GM12878 (cell line): ENCODE data around the gene ZCRB1. TPM values are rescaled to one million over a fixed set of nuclear protein-coding genes. Genes with fewer than 3 reads are reported as not detected.

ENCODE experiments used
- ASH2L ChIP-seq: fragments of 300-600, 200-600 bp; sonication (generic); IDR thresholded peaks from 2 replicates; pipeline ENCODE4 v1.6.1; 2017; ENCODE audit warnings: low read depth, mild to moderate bottlenecking, borderline replicate concordance
- ATF7 ChIP-seq: fragments of 450-650 bp; IDR thresholded peaks from 2 replicates; pipeline ENCODE4 v1.6.1; 2016; ENCODE audit warnings: low read depth, mild to moderate bottlenecking
- BCL11A ChIP-seq: IDR thresholded peaks from 2 replicates; pipeline ENCODE4 v1.6.1; 2011; ENCODE audit warnings: low read depth, low read length
- BMI1 ChIP-seq: fragments of 450-650 bp; IDR thresholded peaks from 2 replicates; pipeline ENCODE4 v1.6.1; 2016; ENCODE audit warnings: mild to moderate bottlenecking, moderate library complexity, borderline replicate concordance
- CEBPB ChIP-seq, 2 experiments: fragments of 150-350 bp in 1 of 2; IDR thresholded peaks; 2 replicates each; pipeline ENCODE4 v1.6.1; 2012 to 2014; ENCODE audit warnings: low read depth in 2 of 2, low read length in 2 of 2, borderline replicate concordance in 1 of 2, inconsistent platforms in 1 of 2
- CHD1 ChIP-seq: IDR thresholded peaks from 2 replicates; pipeline ENCODE4 v1.6.1; 2012; ENCODE audit warnings: low read depth, low read length, improper control_type of control experiment
- CHD2 ChIP-seq: IDR thresholded peaks from 2 replicates; pipeline ENCODE4 v1.6.1; 2011; ENCODE audit warnings: low read depth, low read length, improper control_type of control experiment, borderline replicate concordance
- E2F4 ChIP-seq: IDR thresholded peaks from 2 replicates; pipeline ENCODE4 v1.6.1; 2012; ENCODE audit warnings: low read depth, low read length, improper control_type of control experiment
- EGR1 ChIP-seq, 2 experiments: IDR thresholded peaks; 1 replicate in 1 of 2; 2 replicates in 1 of 2; pipeline ENCODE4 v1.6.1; 2011 to 2012; ENCODE audit warnings: low read depth in 2 of 2, low read length in 2 of 2, borderline replicate concordance in 1 of 2, mild to moderate bottlenecking in 1 of 2, moderate library complexity in 1 of 2
- EP300 ChIP-seq, 2 experiments: fragments of 150-350 bp in 1 of 2; IDR thresholded peaks; 2 replicates each; pipeline ENCODE4 v1.6.1; 2011 to 2012; ENCODE audit warnings: low read depth in 2 of 2, low read length in 2 of 2, borderline replicate concordance in 1 of 2, improper control_type of control experiment in 1 of 2, inconsistent platforms in 1 of 2; ENCODE audit not compliant: control insufficient read depth in 1 of 2
- FOXK2 ChIP-seq: fragments of 450-650 bp; IDR thresholded peaks from 2 replicates; pipeline ENCODE4 v1.6.1; 2017; ENCODE audit warnings: mild to moderate bottlenecking, moderate library complexity
- GATAD2B ChIP-seq: fragments of 450-650 bp; conservative IDR thresholded peaks from 2 replicates; pipeline ENCODE4 v1.6.1; 2017; ENCODE audit warnings: low read depth, mild to moderate bottlenecking, moderate library complexity
- IKZF1 ChIP-seq: fragments of 450-650 bp; conservative IDR thresholded peaks from 2 replicates; pipeline ENCODE4 v1.6.1; 2017; ENCODE audit warnings: antibody characterized with exemption, mild to moderate bottlenecking
- KLF5 ChIP-seq: fragments of 450-650 bp; IDR thresholded peaks from 2 replicates; pipeline ENCODE4 v1.6.1; 2014; ENCODE audit warnings: mild to moderate bottlenecking; ENCODE audit not compliant: partially characterized antibody
- LARP7 ChIP-seq: fragments of 450-650 bp; IDR thresholded peaks from 2 replicates; pipeline ENCODE4 v1.6.1; 2017; ENCODE audit warnings: mild to moderate bottlenecking
- MEF2A ChIP-seq: IDR thresholded peaks from 2 replicates; pipeline ENCODE4 v1.6.1; 2011; ENCODE audit warnings: low read depth, mild to moderate bottlenecking, low read length, moderate library complexity; ENCODE audit not compliant: insufficient read depth
- MEF2B ChIP-seq: fragments of 450-650 bp; IDR thresholded peaks from 2 replicates; pipeline ENCODE4 v1.6.1; 2018; ENCODE audit warnings: mild to moderate bottlenecking, moderate library complexity; ENCODE audit not compliant: partially characterized antibody, poor library complexity, severe bottlenecking
- MXI1 ChIP-seq: fragments of 150-350 bp; IDR thresholded peaks from 2 replicates; pipeline ENCODE4 v1.6.1; 2011; ENCODE audit warnings: low read depth, mild to moderate bottlenecking, inconsistent platforms, low read length, improper control_type of control experiment
- MYC ChIP-seq: IDR thresholded peaks from 2 replicates; pipeline ENCODE4 v1.6.1; 2011; ENCODE audit warnings: mild to moderate bottlenecking, low read length, moderate library complexity, inconsistent platforms; ENCODE audit not compliant: insufficient read depth, insufficient replicate concordance, insufficient read length, severe bottlenecking
- NFYB ChIP-seq: IDR thresholded peaks from 2 replicates; pipeline ENCODE4 v1.6.1; 2011; ENCODE audit warnings: low read depth, mild to moderate bottlenecking, low read length, improper control_type of control experiment, moderate library complexity; ENCODE audit not compliant: insufficient read depth
- RELB ChIP-seq: fragments of 450-650 bp; IDR thresholded peaks from 2 replicates; pipeline ENCODE4 v1.6.1; 2017; ENCODE audit warnings: low read depth, mild to moderate bottlenecking, moderate library complexity
- SIN3A ChIP-seq: IDR thresholded peaks from 2 replicates; pipeline ENCODE4 v1.6.1; 2012; ENCODE audit warnings: low read depth, low read length, improper control_type of control experiment
- SIX5 ChIP-seq: IDR thresholded peaks from 2 replicates; pipeline ENCODE4 v1.6.1; 2011; ENCODE audit warnings: mild to moderate bottlenecking, low read depth, low read length, moderate library complexity; ENCODE audit not compliant: severe bottlenecking
- SMARCA5 ChIP-seq: fragments of 450-650 bp; IDR thresholded peaks from 2 replicates; pipeline ENCODE4 v1.6.1; 2017; ENCODE audit warnings: mild to moderate bottlenecking
- TARDBP ChIP-seq: IDR thresholded peaks from 2 replicates; pipeline ENCODE4 v1.6.1; 2016; ENCODE audit warnings: borderline replicate concordance
- USF1 ChIP-seq: IDR thresholded peaks from 2 replicates; pipeline ENCODE4 v1.6.1; 2011; ENCODE audit warnings: borderline replicate concordance, low read depth, mild to moderate bottlenecking, moderate library complexity, mixed read lengths, low read length; ENCODE audit not compliant: insufficient read depth; ENCODE audit errors: extremely low read length
- ZNF622 ChIP-seq: fragments of 450-650 bp; IDR thresholded peaks from 2 replicates; pipeline ENCODE4 v1.6.1; 2017; ENCODE audit warnings: mild to moderate bottlenecking, inconsistent platforms
- ZSCAN29 ChIP-seq: fragments of 450-650 bp; IDR thresholded peaks from 2 replicates; pipeline ENCODE4 v1.6.1; 2017; ENCODE audit warnings: mild to moderate bottlenecking, moderate library complexity
- polyA plus RNA-seq, 11 experiments: library from polyadenylated mRNA; depleted of rRNA in 4 of 11; unstranded in 6 of 11; stranded (reverse) in 5 of 11; fragments of >200 nt; fragmentation: Nextera tagmentation in 4 of 11; fragmentation: Illumina TruSeq in 1 of 11; extraction: Ambion mirVana in 4 of 11; extraction: Trizol in 1 of 11; gene quantifications; 1 replicate in 1 of 11; 2 replicates in 10 of 11; pipeline versions ENCODE4 v1.2.1 to v1.2.3, GENCODE V29; 2011 to 2016; ENCODE audit warnings: inconsistent platforms in 2 of 11, missing spikeins in 2 of 11, low read depth in 1 of 11
- total RNA-seq, 4 experiments: library from RNA; depleted of rRNA in 3 of 4; stranded (reverse); fragments of >200 nt in 3 of 4; fragmentation: Illumina TruSeq in 1 of 4; extraction: Trizol in 1 of 4; gene quantifications; 2 replicates each; pipeline versions ENCODE4 v1.2.1 to v1.2.3, GENCODE V29; 2013 to 2021

The ZCRB1 gene
- total and polyA plus RNA-seq, 10 of the 15 experiments (the other 5 are each of a cell fraction or from before 2014, with no cell fraction given): 43.3 to 178 (median 88.6) TPM

- TF ChIP-seq RELB (peak; percentile 75), BMI1 (no peak), KLF5 (no peak), SMARCA5 (no peak), TARDBP (no peak), CHD2 (0 out of 2 replicates have a peak, but pooled peaks have one; percentile 28), ATF7 (peak; percentile 59; the same call in 1 of the 2 replicates), IKZF1 (peak; percentile 72), USF1 (no peak), CHD1 (no peak), EGR1 (IDR thresholded peaks at IDR 0.05; ENCODE audit: borderline replicate concordance in 1 of 2, low read depth in 2 of 2, low read length in 2 of 2) (no peak), SIX5 (peak; percentile 30), LARP7 (peak; percentile 59; the same call in 1 of the 2 replicates), E2F4 (no peak), NFYB (no peak), BCL11A (no peak), FOXK2 (no peak), SIN3A (no peak; the same call in 1 of the 2 replicates), MXI1 (peak; percentile 69), ASH2L (no peak; the same call in 1 of the 2 replicates), ZNF622 (no peak), GATAD2B (peak; percentile 63; the same call in 1 of the 2 replicates), EP300 (IDR thresholded peaks at IDR 0.05; ENCODE audit: borderline replicate concordance in 1 of 2, control insufficient read depth in 1 of 2, low read depth in 2 of 2, low read length in 2 of 2) (no peak), CEBPB (IDR thresholded peaks at IDR 0.05; ENCODE audit: borderline replicate concordance in 1 of 2, low read depth in 2 of 2, low read length in 2 of 2) (no peak), MEF2A (no peak), MEF2B (no peak), ZSCAN29 (no peak), MYC (no peak)
These were observed at the start of gene ZCRB1, which contains the start of gene PPHLN1 (continued) for GRCh38 chr12:42325653-42326474.
